ENCODE data around the gene THEM4. TPM values are rescaled to one million over a fixed set of nuclear protein-coding genes. Genes with fewer than 3 reads are reported as not detected.

The THEM4 gene
- total and polyA plus RNA-seq, 2 experiments from 2014 or later: 13.4 to 20.4 TPM

DNA sequence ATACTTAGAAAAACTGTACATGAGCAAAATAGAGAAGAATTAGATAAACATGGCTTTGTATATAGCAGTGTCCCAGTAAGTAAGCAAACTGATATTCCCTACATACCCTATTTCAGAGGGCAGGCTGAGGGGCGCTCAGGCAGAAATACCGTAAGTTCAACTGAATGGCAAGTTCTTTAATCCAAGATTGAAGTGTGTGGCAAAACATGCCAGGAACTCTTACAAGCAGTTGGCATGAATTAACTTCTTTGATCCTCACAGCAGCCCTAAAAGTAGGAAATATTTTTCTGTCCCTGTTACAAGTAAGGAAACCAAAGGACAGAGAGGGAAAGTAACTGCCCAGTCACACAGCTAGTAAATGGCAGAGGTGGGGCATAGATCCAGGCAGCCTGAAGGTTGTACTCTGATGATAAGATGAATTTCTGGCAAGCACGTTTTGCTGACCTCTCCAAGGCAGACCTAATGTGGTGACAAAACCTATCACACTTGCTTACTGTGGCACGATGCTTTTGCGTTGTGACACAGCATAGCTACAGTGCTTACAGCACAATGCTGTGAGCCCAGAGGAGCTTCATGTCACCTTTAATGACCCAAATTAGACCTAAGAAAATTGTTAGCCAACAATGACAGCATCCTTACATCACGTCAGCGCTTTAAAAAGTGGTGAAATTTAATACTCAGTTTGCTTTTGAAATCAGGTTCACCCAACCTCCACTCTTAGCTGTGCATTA, 35.0 kb upstream of the THEM4 start (continued):
- TF ChIP-seq ZNF462 (CRISPR knock-in tag; IDR thresholded peaks at IDR 0.05) (no peak), EZH2 (IDR thresholded peaks at IDR 0.05; ENCODE audit: low read depth, unreplicated experiment) (no peak), EZH2phosphoT487 (IDR thresholded peaks at IDR 0.05; ENCODE audit: unreplicated experiment) (no peak), ETS1 (IDR thresholded peaks at IDR 0.05) (no peak), JUNB (IDR thresholded peaks at IDR 0.05; ENCODE audit: unreplicated experiment) (no peak), STAT1 (IDR thresholded peaks at IDR 0.05; ENCODE audit: unreplicated experiment) (no peak), ZNF114 (CRISPR knock-in tag; IDR thresholded peaks at IDR 0.05) (no peak), NANOG (IDR thresholded peaks at IDR 0.05; ENCODE audit: borderline replicate concordance) (no peak)

- Mint-ChIP-seq H3K9me3 (no peaks in the 10 kb centered on the region; the same call in 2 of the 3 replicates), H3K27me3 (ENCODE audit: insufficient read depth, low read depth, poor library complexity) (peaks cover 2% of the 10 kb centered on the region), H3K4me3 (no peak overlapping the region), H3K4me1 (peaks cover 9% of the 10 kb centered on the region), H3K27ac (no peak overlapping the region), H3K36me3 (ENCODE audit: low read depth) (no peaks in the 10 kb centered on the region)
- H3K27ac ChIP-seq (ENCODE audit: low read depth): no peak overlapping the region
- H3K9me2 ChIP-seq (ENCODE audit: insufficient read depth): 0 out of 2 replicates have a peak, but pooled peaks cover 2% of the 10 kb centered on the region
- H3K4me2 ChIP-seq: no peak overlapping the region
- no peak overlapping the region for H3K4me3 ChIP-seq
- no peaks in the 10 kb centered on the region for H3K36me3 ChIP-seq (ENCODE audit: insufficient read depth)
- no peak for TF ChIP-seq EZH2phosphoT487 (IDR thresholded peaks at IDR 0.05; ENCODE audit: unreplicated experiment)
- no peak for TF ChIP-seq CREB1 (CRISPR knock-in tag; IDR thresholded peaks at IDR 0.05; ENCODE audit: low read depth)
- TF ChIP-seq ZNF331 (CRISPR knock-in tag; IDR thresholded peaks at IDR 0.05; ENCODE audit: low read depth): no peak
- TF ChIP-seq NANOG (IDR thresholded peaks at IDR 0.05; ENCODE audit: borderline replicate concordance): no peak
- no peak for TF ChIP-seq EZH2 (IDR thresholded peaks at IDR 0.05; ENCODE audit: low read depth, unreplicated experiment)
- no peak for TF ChIP-seq ZNF114 (CRISPR knock-in tag; IDR thresholded peaks at IDR 0.05)
- no peak for TF ChIP-seq ETS1 (IDR thresholded peaks at IDR 0.05)
- TF ChIP-seq, protein P1, sequence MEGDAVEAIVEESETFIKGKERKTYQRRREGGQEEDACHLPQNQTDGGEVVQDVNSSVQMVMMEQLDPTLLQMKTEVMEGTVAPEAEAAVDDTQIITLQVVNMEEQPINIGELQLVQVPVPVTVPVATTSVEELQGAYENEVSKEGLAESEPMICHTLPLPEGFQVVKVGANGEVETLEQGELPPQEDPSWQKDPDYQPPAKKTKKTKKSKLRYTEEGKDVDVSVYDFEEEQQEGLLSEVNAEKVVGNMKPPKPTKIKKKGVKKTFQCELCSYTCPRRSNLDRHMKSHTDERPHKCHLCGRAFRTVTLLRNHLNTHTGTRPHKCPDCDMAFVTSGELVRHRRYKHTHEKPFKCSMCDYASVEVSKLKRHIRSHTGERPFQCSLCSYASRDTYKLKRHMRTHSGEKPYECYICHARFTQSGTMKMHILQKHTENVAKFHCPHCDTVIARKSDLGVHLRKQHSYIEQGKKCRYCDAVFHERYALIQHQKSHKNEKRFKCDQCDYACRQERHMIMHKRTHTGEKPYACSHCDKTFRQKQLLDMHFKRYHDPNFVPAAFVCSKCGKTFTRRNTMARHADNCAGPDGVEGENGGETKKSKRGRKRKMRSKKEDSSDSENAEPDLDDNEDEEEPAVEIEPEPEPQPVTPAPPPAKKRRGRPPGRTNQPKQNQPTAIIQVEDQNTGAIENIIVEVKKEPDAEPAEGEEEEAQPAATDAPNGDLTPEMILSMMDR (conservative IDR thresholded peaks at IDR 0.05; ENCODE audit: low read depth in 2 of 2): no peak
- H3K79me2 ChIP-seq (replicated peaks; ENCODE audit: insufficient read depth): no peaks in the 10 kb centered on the region
- no peak for ATAC-seq
- no peak for DNase-seq (ENCODE audit: low spot score)
- no peaks in the 10 kb centered on the region for H4K20me1 ChIP-seq (replicated peaks; ENCODE audit: insufficient read depth)
- H2AFZ ChIP-seq: no peak overlapping the region
- peaks cover 3% of the 10 kb centered on the region; the same call in 1 of the 2 replicates for H3K4me1 ChIP-seq (ENCODE audit: insufficient read depth)
- H3K27me3 ChIP-seq (ENCODE audit: insufficient read depth): no peaks in the 10 kb centered on the region
- no peaks in the 10 kb centered on the region for H3F3A ChIP-seq (replicated peaks; ENCODE audit: low read depth)
Measured at GRCh38 chr1:151943591-151943990, 34.3 kb upstream of the THEM4 start.
